GM20000 (cell line): ENCODE measurements around the gene KCNJ1.

ENCODE experiments used
- DNase-seq: peaks from one replicate; pipeline ENCODE4 v3.0.0; 2012; ENCODE audit warnings: low spot score
- CTCF ChIP-seq: IDR thresholded peaks from 2 replicates; pipeline ENCODE4 v1.5.1; 2012; ENCODE audit warnings: mild to moderate bottlenecking, control low read depth; ENCODE audit errors: extremely low read depth, missing control alignments

Gene KCNJ1

GRCh38 chr11:128828350-128828749, 38.7 kb downstream of the KCNJ1 start:
- DNase-seq: no peak

GRCh38 chr11:128827191-128827893, 39.8 kb downstream of the KCNJ1 start:
- TF ChIP-seq CTCF: no peak
- DNase-seq: no peak

More at GRCh38 chr11:128828350-128828749, 38.7 kb downstream of the KCNJ1 start:
- no peak for TF ChIP-seq CTCF

GRCh38 chr11:128825050-128825784, 41.9 kb downstream of the KCNJ1 start:
- no peak for DNase-seq
- TF ChIP-seq CTCF: no peak

GRCh38 chr11:128824191-128825049, 42.7 kb downstream of the KCNJ1 start:
- no peak for DNase-seq
- no peak for TF ChIP-seq CTCF

- DNase-seq: no peak
- no peak for TF ChIP-seq CTCF
Measured at GRCh38 chr11:128823753-128824152, 43.3 kb downstream of the KCNJ1 start.

GRCh38 chr11:128822130-128822529, 45.0 kb downstream of the KCNJ1 start:
- DNase-seq: no peak
- TF ChIP-seq CTCF: no peak
